Endothelial cell of hepatic sinusoid (primary cell): ENCODE results near the gene TMEM132E.

Experiments
- in situ Hi-C: cut with HindIII; loops from 2 replicates; pipeline ENCODE4 v1.10.0; 2017; ENCODE audit warnings: low sequenced_read_pairs

The TMEM132E gene

GRCh38 chr17:34579017-34579946 lies at the start of gene TMEM132E:
TSS of gene TMEM132E (plus strand) at chr17:34579582. CDS start at chr17:34581077, 1,495 bp downstream.
- in situ Hi-C loops, result no loop called here

GRCh38 chr17:34530918-34531317 lies 48.5 kb upstream of the TMEM132E start:
- in situ Hi-C loops, result loop anchor here (25.0 kb wide), 1 partner anchor 306 kb away; no protein-coding TSS in a partner anchor

- in situ Hi-C loops, result loop anchor here (25.0 kb wide), 1 partner anchor 305 kb away; no protein-coding TSS in a partner anchor
Measured at GRCh38 chr17:34532281-34533065, 46.9 kb upstream of the TMEM132E start.

- in situ Hi-C loops, result loop anchor here (25.0 kb wide), 1 partner anchor 303 kb away; no protein-coding TSS in a partner anchor
Measured at GRCh38 chr17:34533806-34534527, 45.4 kb upstream of the TMEM132E start.

- in situ Hi-C loops, result loop anchor here (25.0 kb wide), 1 partner anchor 300 kb away; no protein-coding TSS in a partner anchor
Measured at GRCh38 chr17:34537445-34537844, 41.9 kb upstream of the TMEM132E start.

GRCh38 chr17:34538582-34538981 lies 40.8 kb upstream of the TMEM132E start:
- in situ Hi-C loops, result loop anchor here (25.0 kb wide), 1 partner anchor 299 kb away; no protein-coding TSS in a partner anchor

- in situ Hi-C loops, result loop anchor here (10.0 to 25.0 kb wide), 2 partner anchors 297 to 585 kb away; partner anchors contain the start of gene FNDC8
Measured at GRCh38 chr17:34539881-34540280, 39.5 kb upstream of the TMEM132E start.

GRCh38 chr17:34542700-34543336 lies 36.6 kb upstream of the TMEM132E start:
- in situ Hi-C loops, result loop anchor here (10.0 to 25.0 kb wide), 2 partner anchors 294 to 582 kb away; partner anchors contain the start of gene FNDC8

GRCh38 chr17:34547453-34548063 lies 31.8 kb upstream of the TMEM132E start:
- in situ Hi-C loops, result loop anchor here (10.0 to 25.0 kb wide), 2 partner anchors 290 to 577 kb away; partner anchors contain the start of gene FNDC8

- in situ Hi-C loops, result loop anchor here (10.0 to 25.0 kb wide), 2 partner anchors 287 to 575 kb away; partner anchors contain the start of gene FNDC8
Measured at GRCh38 chr17:34549966-34550365, 29.4 kb upstream of the TMEM132E start.

GRCh38 chr17:34553907-34554306 lies 25.5 kb upstream of the TMEM132E start:
- in situ Hi-C loops, result no loop called here

- in situ Hi-C loops, result no loop called here
Measured at GRCh38 chr17:34556384-34556783, 23.0 kb upstream of the TMEM132E start.

- in situ Hi-C loops, result no loop called here
Measured at GRCh38 chr17:34556931-34557330, 22.5 kb upstream of the TMEM132E start.

GRCh38 chr17:34561328-34561727 lies 18.1 kb upstream of the TMEM132E start:
- in situ Hi-C loops, result no loop called here

- in situ Hi-C loops, result no loop called here
Measured at GRCh38 chr17:34562387-34562786, 17.0 kb upstream of the TMEM132E start.

- in situ Hi-C loops, result no loop called here
Measured at GRCh38 chr17:34565713-34566112, 13.7 kb upstream of the TMEM132E start.

GRCh38 chr17:34566201-34566600 lies 13.2 kb upstream of the TMEM132E start:
- in situ Hi-C loops, result no loop called here

- in situ Hi-C loops, result no loop called here
Measured at GRCh38 chr17:34566873-34567272, 12.5 kb upstream of the TMEM132E start.
